Esophagus squamous epithelium (tissue), 5 donors: ENCODE measurements around the gene ETS1. TPM values are rescaled to one million over a fixed set of nuclear protein-coding genes. Genes with fewer than 3 reads are reported as not detected.

ENCODE experiments used
- DNase-seq: peaks from one replicate; lab custom pipeline; 2025; lab: John Stamatoyannopoulos, UW
- H3K27ac ChIP-seq, 4 donors: fragments of 200-600 bp; sonication (generic); one replicate each; pipeline ENCODE4 v1.5.1; 2016 to 2019; ENCODE audit warnings: mild to moderate bottlenecking in 1 of 4
- H3K27me3 ChIP-seq, 4 donors: fragments of 200-600 bp; sonication (generic); 1 replicate in 3 of 4; 2 replicates in 1 of 4; pipeline versions ENCODE4 v1.5.1 to v1.6.0; 2017 to 2021; ENCODE audit warnings: antibody characterized with exemption in 1 of 4
- H3K36me3 ChIP-seq, 3 donors: fragments of 200-600 bp; sonication (generic); one replicate each; pipeline ENCODE4 v1.5.1; 2016 to 2019
- H3K4me1 ChIP-seq, 3 donors: fragments of 200-600 bp; sonication (generic); one replicate each; pipeline ENCODE4 v1.5.1; 2017 to 2019
- H3K4me3 ChIP-seq, 4 donors: fragments of 200-600 bp; sonication (generic); 1 replicate in 3 of 4; 2 replicates in 1 of 4; pipeline ENCODE4 v1.5.1; 2016 to 2019; ENCODE audit warnings: mild to moderate bottlenecking in 2 of 4, moderate library complexity in 1 of 4
- H3K9me3 ChIP-seq, 3 donors: fragments of 200-600 bp; sonication (generic); one replicate each; pipeline ENCODE4 v1.5.1; 2016 to 2019
- POLR2A ChIP-seq, 4 donors: fragments of 450-650 bp; IDR thresholded peaks; one replicate each; pipeline ENCODE4 v1.6.1; 2017; ENCODE audit warnings: antibody characterized with exemption in 4 of 4, mild to moderate bottlenecking in 4 of 4, moderate library complexity in 3 of 4
- WGBS, 2 donors: methylation state at CpG; one replicate each; pipeline ENCODE4 v1.1.5; 2018; 5-methylcytosine and 5-hydroxymethylcytosine counted together
- intact Hi-C: fragments of 100-400 bp; cut with DNase I; formaldehyde crosslinking; loops from one replicate; pipeline ENCODE4 v1.15.0; 2022
- total RNA-seq, 4 donors: library from RNA; depleted of rRNA; stranded (reverse); fragments of >200 nt; gene quantifications; one replicate each; pipeline ENCODE4 v1.1.0, GENCODE V29; 2016
- TF ChIP-seq, protein P1 (sequence below), 6 experiments: fragments of 450-650 bp in 4 of 6; fragments of 200-600 bp in 2 of 6; sonication (generic) in 2 of 6; IDR thresholded peaks; one replicate each; pipeline ENCODE4 v1.5.1; 2016 to 2019; ENCODE audit warnings: antibody characterized with exemption in 6 of 6, mild to moderate bottlenecking in 4 of 6, moderate library complexity in 4 of 6
- donor health status: DM: yes; HTN: yes; CAD: no.

ETS1 gene
- total RNA-seq, 4 donors from 2014 or later, result 3.4 to 37.0 (median 16.4) TPM

- no peak overlapping the region for H3K4me3 ChIP-seq
- 77 to 93% methylated on average over 3 of the region's 3 CpGs for WGBS, 2 donors
- H3K27me3 ChIP-seq, result peaks cover 0 to 5% (median 0%) of the 10 kb centered on the region in 4 donors
- no peaks in the 10 kb centered on the region for H3K9me3 ChIP-seq
- no peak for DNase-seq
- intact Hi-C loops, result no loop called here
- no peak overlapping the region for H3K27ac ChIP-seq
- peaks cover 0 to 10% (median 0%) of the 10 kb centered on the region in 3 donors for H3K4me1 ChIP-seq
- TF ChIP-seq, protein P1, sequence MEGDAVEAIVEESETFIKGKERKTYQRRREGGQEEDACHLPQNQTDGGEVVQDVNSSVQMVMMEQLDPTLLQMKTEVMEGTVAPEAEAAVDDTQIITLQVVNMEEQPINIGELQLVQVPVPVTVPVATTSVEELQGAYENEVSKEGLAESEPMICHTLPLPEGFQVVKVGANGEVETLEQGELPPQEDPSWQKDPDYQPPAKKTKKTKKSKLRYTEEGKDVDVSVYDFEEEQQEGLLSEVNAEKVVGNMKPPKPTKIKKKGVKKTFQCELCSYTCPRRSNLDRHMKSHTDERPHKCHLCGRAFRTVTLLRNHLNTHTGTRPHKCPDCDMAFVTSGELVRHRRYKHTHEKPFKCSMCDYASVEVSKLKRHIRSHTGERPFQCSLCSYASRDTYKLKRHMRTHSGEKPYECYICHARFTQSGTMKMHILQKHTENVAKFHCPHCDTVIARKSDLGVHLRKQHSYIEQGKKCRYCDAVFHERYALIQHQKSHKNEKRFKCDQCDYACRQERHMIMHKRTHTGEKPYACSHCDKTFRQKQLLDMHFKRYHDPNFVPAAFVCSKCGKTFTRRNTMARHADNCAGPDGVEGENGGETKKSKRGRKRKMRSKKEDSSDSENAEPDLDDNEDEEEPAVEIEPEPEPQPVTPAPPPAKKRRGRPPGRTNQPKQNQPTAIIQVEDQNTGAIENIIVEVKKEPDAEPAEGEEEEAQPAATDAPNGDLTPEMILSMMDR (IDR thresholded peaks at IDR 0.05), result no peak
- TF ChIP-seq POLR2A (IDR thresholded peaks at IDR 0.05), result no peak
- H3K36me3 ChIP-seq, result no peaks in the 10 kb centered on the region
Observed at GRCh38 chr11:128567130-128567529, 20.2 kb downstream of the ETS1 start.

DNA sequence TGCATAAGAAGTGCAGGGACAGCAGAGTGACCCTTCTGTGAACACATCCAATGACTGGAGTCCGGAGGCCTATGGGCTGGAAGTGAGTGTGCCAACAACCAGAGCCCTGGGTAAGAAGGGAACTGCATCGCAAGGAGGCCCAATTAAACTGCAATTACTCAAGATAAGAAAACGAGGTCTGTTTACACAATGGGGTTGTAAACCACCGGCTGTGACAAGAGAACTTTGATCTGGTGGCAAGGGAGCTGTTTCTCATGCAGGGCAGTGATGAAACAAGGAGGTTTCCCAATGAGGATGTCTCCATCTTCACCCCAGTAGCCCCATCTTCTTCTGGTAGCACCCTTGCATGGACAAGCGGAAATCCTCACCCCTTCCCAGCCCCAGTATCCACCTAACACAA is 21.5 kb downstream of the ETS1 start:
- intact Hi-C loops, result no loop called here
- H3K27ac ChIP-seq, result no peak overlapping the region
- peaks cover 0 to 10% (median 0%) of the 10 kb centered on the region in 3 donors for H3K4me1 ChIP-seq
- peaks cover 0 to under 1% (median 0%) of the 10 kb centered on the region in 4 donors for H3K27me3 ChIP-seq
- no peaks in the 10 kb centered on the region for H3K36me3 ChIP-seq
- no peaks in the 10 kb centered on the region for H3K9me3 ChIP-seq
- TF ChIP-seq, protein P1 (IDR thresholded peaks at IDR 0.05), result no peak
- no peak for TF ChIP-seq POLR2A (IDR thresholded peaks at IDR 0.05)
- DNase-seq, result no peak
- 60% methylated on average over 5 of the region's 5 CpGs for WGBS, 2 donors
- no peak overlapping the region for H3K4me3 ChIP-seq

DNA sequence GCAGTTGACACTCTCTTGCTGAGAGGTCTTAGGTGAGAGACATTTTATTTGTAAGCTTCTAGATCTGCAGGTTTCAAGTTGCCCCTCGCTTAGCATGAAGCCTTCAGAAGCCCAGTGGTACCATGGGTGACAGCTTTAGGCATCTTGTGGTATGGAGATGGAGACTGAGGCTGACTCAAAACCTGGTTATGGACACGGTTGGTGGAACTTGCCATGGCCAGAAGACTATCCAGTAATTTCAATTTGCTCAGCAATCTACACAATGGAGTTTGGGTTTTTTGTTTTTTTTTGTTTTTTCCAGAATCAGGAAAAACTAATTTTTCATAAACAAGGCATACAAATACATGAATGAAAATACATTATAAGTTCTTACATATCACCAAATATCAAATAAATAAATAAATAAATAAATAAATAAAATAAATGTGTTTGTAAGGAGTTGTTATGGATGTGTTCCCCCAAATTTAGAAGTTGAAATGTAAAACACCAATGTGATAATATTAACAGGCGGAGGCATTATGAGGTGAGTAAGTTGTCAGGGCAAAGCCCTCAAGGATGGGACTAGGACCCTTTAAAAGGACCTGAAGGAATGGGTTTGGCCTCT is 22.6 kb downstream of the ETS1 start:
- Histone ChIP-seq H3K36me3 (no peaks in the 10 kb centered on the region), H3K9me3 (no peaks in the 10 kb centered on the region), H3K27ac (no peak overlapping the region), H3K27me3 (no peaks in the 10 kb centered on the region), H3K4me1 (peaks cover 0 to 10% (median 0%) of the 10 kb centered on the region in 3 donors), H3K4me3 (no peak overlapping the region)
- intact Hi-C loops, result no loop called here
- WGBS, 2 donors, result 83 to 85% methylated on average over 3 of the region's 3 CpGs
- DNase-seq, result no peak
- no peak for TF ChIP-seq POLR2A (IDR thresholded peaks at IDR 0.05)
- TF ChIP-seq, protein P1 (IDR thresholded peaks at IDR 0.05), result no peak

- no peaks in the 10 kb centered on the region for H3K27me3 ChIP-seq
- intact Hi-C loops, result no loop called here
- H3K36me3 ChIP-seq, result no peaks in the 10 kb centered on the region
- no peak overlapping the region for H3K4me3 ChIP-seq
- peaks cover 0 to 10% (median 0%) of the 10 kb centered on the region in 3 donors for H3K4me1 ChIP-seq
- no peaks in the 10 kb centered on the region for H3K9me3 ChIP-seq
- DNase-seq, result no peak
- no peak overlapping the region for H3K27ac ChIP-seq
- TF ChIP-seq POLR2A (IDR thresholded peaks at IDR 0.05), result no peak
- TF ChIP-seq, protein P1 (IDR thresholded peaks at IDR 0.05), result no peak
- WGBS, 2 donors, result 59 to 74% methylated on average over 4 to 8 of the region's 11 CpGs
Observed at GRCh38 chr11:128563942-128564641, 23.3 kb downstream of the ETS1 start.

DNA sequence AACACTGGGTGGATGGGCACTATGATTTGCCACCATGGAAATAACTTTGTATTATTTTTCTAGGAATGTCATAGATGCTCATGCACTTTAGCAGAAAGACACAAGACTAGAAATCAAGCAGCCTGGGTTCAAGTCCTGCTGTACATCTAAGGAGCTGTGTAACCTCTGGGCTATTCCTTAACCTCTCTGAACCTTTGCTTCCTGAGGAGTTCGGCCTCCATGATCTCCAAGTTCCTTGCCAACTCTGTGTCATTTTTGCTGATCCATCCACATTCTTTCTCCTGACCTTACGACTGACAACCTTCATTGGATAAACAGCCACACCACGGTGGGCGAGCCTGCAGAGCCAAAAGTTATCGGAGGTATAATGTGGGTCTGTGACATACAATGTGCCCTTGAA is 24.1 kb downstream of the ETS1 start:
- no peak for DNase-seq
- no peaks in the 10 kb centered on the region for H3K9me3 ChIP-seq
- 63 to 78% methylated on average over 5 of the region's 5 CpGs for WGBS, 2 donors
- no peak overlapping the region for H3K27ac ChIP-seq
- intact Hi-C loops, result no loop called here
- H3K4me1 ChIP-seq, result peaks cover 0 to 10% (median 0%) of the 10 kb centered on the region in 3 donors
- no peak overlapping the region for H3K4me3 ChIP-seq
- no peak for TF ChIP-seq POLR2A (IDR thresholded peaks at IDR 0.05)
- TF ChIP-seq, protein P1 (IDR thresholded peaks at IDR 0.05), result no peak
- no peaks in the 10 kb centered on the region for H3K36me3 ChIP-seq
- H3K27me3 ChIP-seq, result no peaks in the 10 kb centered on the region
